GM12864 (cell line): ENCODE measurements around the gene ZNF746.

Experiments
- DNase-seq: peaks from one replicate; pipeline ENCODE4 v3.0.0-alpha.2; 2011; ENCODE audit warnings: low read depth
- H3K4me3 ChIP-seq: 2 replicates; pipeline ENCODE4 v1.5.1; 2011; ENCODE audit warnings: mild to moderate bottlenecking, low read depth, low read length, control low read depth
- TF ChIP-seq, protein P1 (sequence below): IDR thresholded peaks from 2 replicates; pipeline ENCODE4 v1.5.1; 2011; ENCODE audit warnings: low read depth, mild to moderate bottlenecking, moderate library complexity, low read length, control low read depth, inconsistent platforms; ENCODE audit errors: missing control alignments

Gene ZNF746

DNA sequence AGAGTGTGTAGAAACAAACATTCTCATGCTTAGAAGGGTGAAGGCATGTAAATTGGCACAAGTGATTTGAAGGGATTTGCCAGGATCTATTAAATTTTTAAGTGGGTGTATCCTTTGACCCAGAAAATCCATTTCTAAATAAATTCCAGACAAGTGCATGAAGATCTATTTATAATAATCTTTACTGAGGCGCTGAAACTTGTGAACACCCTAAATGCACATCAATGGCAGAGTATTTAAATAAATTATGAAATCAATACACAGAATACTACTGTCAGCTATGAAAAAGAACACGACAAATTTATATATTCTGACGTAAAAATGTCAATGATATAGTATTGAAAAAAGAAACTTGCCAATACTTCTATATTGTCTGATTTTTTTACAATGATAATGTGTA is 54.7 kb downstream of the ZNF746 start:
- no peak overlapping the region for H3K4me3 ChIP-seq
- TF ChIP-seq, protein P1, sequence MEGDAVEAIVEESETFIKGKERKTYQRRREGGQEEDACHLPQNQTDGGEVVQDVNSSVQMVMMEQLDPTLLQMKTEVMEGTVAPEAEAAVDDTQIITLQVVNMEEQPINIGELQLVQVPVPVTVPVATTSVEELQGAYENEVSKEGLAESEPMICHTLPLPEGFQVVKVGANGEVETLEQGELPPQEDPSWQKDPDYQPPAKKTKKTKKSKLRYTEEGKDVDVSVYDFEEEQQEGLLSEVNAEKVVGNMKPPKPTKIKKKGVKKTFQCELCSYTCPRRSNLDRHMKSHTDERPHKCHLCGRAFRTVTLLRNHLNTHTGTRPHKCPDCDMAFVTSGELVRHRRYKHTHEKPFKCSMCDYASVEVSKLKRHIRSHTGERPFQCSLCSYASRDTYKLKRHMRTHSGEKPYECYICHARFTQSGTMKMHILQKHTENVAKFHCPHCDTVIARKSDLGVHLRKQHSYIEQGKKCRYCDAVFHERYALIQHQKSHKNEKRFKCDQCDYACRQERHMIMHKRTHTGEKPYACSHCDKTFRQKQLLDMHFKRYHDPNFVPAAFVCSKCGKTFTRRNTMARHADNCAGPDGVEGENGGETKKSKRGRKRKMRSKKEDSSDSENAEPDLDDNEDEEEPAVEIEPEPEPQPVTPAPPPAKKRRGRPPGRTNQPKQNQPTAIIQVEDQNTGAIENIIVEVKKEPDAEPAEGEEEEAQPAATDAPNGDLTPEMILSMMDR = no peak
- DNase-seq = no peak

DNA sequence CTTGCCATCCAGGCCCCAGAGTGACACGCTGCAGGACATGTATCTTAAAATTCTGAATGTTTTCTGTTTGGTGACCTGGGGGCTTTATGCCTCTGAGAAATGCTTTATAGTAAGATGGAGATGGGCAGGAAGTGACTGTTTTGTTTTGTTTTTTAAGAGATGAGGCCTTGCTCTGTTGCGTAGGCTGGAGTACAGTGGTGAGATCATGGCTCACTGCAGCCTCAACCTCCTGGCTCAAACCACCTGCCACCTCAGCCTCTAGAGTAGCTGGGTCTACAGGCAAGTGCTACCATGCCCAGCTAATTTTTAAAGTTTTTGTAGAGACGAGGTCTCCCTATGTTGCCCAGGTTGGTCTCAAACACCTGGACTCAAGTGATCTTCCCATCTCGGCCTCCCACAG is 57.4 kb downstream of the ZNF746 start:
- H3K4me3 ChIP-seq = no peak overlapping the region
- TF ChIP-seq, protein P1 = no peak
- no peak for DNase-seq

DNA sequence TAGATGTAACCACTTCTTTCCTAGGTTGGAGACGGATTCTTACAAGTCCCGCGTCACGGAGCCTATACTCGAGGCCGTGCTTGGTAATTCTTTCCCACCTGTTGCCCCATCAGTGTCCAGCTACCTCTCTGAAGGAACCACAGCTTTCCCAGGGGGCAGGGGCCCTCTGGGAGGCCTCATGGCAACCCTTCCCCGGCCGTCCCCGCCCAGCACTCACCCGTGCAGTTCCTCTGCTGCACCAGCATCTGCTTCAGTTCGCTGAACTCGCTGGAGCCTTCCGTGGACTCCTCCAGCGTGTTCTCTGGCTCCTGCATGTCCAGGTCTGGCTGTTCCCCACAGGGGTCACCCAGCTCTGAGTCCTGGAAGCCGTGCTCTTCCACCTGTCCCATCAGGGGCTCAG is 61.3 kb downstream of the ZNF746 start:
- no peak for DNase-seq
- H3K4me3 ChIP-seq = no peak overlapping the region
- TF ChIP-seq, protein P1 = no peak

DNA sequence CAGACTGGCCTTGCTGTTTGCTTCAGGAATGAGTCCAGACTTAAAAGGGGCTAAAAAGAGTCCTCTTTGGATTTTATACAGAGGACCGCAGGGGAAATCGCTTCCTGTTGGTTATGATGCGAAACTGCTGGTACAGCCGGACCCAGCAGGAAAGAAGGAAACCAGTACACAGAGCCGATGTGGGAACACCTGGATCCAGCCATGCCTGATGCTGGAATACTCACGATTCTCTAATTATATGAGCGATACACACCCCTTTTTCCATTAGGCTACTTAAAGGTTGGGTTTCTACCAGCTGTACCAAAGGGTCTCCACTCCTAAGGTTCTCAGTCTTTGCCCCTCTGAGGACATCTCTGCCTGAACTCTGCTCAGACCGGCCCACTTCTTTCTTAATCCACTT is 64.5 kb downstream of the ZNF746 start:
- H3K4me3 ChIP-seq = no peak overlapping the region
- TF ChIP-seq, protein P1 = no peak
- no peak for DNase-seq

DNA sequence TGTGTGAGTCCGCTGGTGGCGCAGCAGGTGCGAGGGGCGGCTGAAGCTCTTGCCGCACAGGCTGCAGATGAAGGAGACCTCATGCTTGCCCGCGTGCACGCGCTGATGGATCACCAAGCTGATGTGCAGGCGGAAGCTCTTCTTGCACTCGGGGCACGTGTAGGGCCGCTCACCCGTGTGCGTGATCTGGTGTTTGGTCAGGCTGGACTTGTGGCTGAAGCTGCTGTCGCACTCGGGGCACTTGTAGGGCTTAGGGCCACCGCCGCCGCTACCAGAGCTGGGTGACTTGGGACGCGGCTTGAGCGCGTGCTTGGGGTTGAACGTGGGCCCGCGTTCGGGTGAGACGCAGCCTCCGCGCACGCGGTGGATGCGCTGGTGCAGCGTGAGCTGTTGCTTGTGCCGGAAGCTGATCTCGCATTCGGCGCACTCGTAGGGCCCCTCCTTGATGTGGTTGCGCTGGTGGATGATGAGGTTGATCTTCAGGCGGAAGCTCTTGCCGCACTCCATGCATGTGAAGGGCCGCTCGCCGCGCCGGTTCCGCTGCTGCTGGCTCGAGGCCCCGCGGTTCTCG is 65.4 kb downstream of the ZNF746 start:
- no peak overlapping the region for H3K4me3 ChIP-seq
- no peak for DNase-seq
- TF ChIP-seq, protein P1 = no peak

DNA sequence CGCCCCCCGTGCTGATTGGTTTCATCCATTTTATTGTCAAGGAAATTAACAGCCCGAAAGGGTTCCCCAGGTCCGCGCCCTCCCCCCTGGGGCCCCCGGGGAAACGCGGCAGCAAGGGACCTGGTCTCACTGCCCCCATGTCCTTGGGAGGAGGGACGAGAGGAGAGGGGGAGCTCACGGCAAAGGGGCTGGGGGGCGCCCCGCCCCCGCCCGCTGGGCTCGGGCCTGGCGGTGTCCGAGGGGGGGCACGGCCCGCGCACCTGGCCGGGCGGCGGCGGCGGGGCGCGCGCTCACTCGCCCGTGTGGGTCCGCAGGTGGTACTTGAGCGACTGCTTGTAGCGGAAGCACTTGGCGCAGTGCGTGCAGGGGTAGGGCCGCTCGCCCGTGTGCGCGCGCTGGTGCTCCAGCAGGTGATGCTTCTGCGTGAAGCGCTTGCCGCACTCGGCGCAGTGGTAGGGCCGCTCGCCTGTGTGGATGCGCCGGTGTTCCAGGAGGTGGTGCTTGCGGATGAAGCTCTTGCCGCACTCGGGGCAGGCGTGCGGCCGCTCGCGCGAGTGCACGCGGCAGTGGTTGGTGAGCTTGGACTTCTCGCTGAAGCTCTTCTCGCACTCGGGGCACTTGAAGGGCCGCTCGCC is 66.0 kb downstream of the ZNF746 start:
- TF ChIP-seq, protein P1 = no peak
- H3K4me3 ChIP-seq = no peak overlapping the region
- DNase-seq = no peak

DNA sequence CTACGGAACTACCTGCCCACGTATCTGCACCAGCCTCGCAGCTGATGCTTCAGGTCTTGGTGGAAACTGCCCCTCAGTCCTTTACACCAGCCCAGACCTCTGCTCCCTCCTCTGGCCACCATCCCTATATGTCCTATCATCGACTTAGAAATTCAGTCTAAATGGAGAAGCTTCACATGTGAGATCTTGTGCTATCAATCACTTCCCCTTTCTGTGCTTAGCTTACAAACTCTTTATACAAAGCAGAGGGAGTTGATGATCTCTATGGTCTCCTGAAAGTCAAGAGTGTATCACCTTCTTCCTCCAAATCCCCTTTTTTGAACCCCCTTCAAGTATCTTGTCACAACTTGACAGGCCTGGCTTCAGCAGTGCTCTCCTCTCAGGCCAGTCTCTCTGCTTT is 67.4 kb downstream of the ZNF746 start:
- TF ChIP-seq, protein P1 = no peak
- no peak for DNase-seq
- no peak overlapping the region for H3K4me3 ChIP-seq
